ENCODE results near the gene ERP44.
"Not testable (repeated sequence)": the region's sequence is repeated elsewhere in the genome, so short reads cannot be mapped to it uniquely, and the experiment has no call there.

- TF ChIP-seq CTCF, POLR2A (IDR thresholded peaks at IDR 0.05): not testable (repeated sequence)
Observed at GRCh38 chr9:100094411-100094810, 4.4 kb downstream of the ERP44 start.
